Erythroblast (primary cell): ENCODE measurements around the gene DPH2.

ENCODE experiments used
- GATA1 ChIP-seq: IDR thresholded peaks from 2 replicates; pipeline ENCODE4 v1.6.1; 2011; ENCODE audit warnings: low read depth, mild to moderate bottlenecking, control low read depth, low read length, moderate library complexity
- POLR2A ChIP-seq: IDR thresholded peaks from 2 replicates; pipeline ENCODE4 v1.6.1; 2011; ENCODE audit warnings: mild to moderate bottlenecking, low read length

GRCh38 chr1:43983253-43983899 lies 13.6 kb downstream of the DPH2 start:
- no peak for TF ChIP-seq POLR2A
- no peak for TF ChIP-seq GATA1
